IPS-18c (cell line): ENCODE results near the gene PRKAA2.
A peak's percentile ranks its signal among the peaks of the same experiment; 100 is the strongest.
"Not testable (repeated sequence)": the region's sequence is repeated elsewhere in the genome, so short reads cannot be mapped to it uniquely, and the experiment has no call there.

Experiments used
- H3K4me3 ChIP-seq: 2 replicates; pipeline ENCODE4 v1.7.0; 2013; ENCODE audit warnings: low read depth, mild to moderate bottlenecking, low read length, moderate library complexity; ENCODE audit not compliant: insufficient read depth
- H3K9me3 ChIP-seq: one replicate; pipeline ENCODE4 v1.6.1; 2013; ENCODE audit warnings: mild to moderate bottlenecking, low read length, moderate library complexity; ENCODE audit not compliant: control insufficient read depth, insufficient read depth

PRKAA2 gene

GRCh38 chr1:56644919-56645676 lies at the start of gene PRKAA2:
Gene PRKAA2 (plus strand): TSS chr1:56645314. CDS start chr1:56645388, 74 bp downstream.
- Histone ChIP-seq H3K9me3 (no peaks in the 10 kb centered on the region), H3K4me3 (peak within 1 kb of the TSS; percentile 76)

- not testable (repeated sequence) for H3K9me3 ChIP-seq
These were observed 49.5 kb upstream of the PRKAA2 start for GRCh38 chr1:56595397-56596191.

GRCh38 chr1:56610097-56610496 lies 35.0 kb upstream of the PRKAA2 start:
- H3K4me3 ChIP-seq, H3K9me3 ChIP-seq: not testable (repeated sequence)

More at GRCh38 chr1:56595397-56596191, 49.5 kb upstream of the PRKAA2 start:
- not testable (repeated sequence) for H3K4me3 ChIP-seq

- H3K4me3 ChIP-seq, H3K9me3 ChIP-seq: not testable (repeated sequence)
These were observed 34.3 kb upstream of the PRKAA2 start for GRCh38 chr1:56610770-56611169.

GRCh38 chr1:56617141-56617540 lies 28.0 kb upstream of the PRKAA2 start:
- no peaks in the 10 kb centered on the region for H3K9me3 ChIP-seq
- H3K4me3 ChIP-seq: no peak overlapping the region

GRCh38 chr1:56625819-56626440 lies 19.2 kb upstream of the PRKAA2 start:
- H3K4me3 ChIP-seq: no peak overlapping the region
- no peaks in the 10 kb centered on the region for H3K9me3 ChIP-seq

GRCh38 chr1:56626546-56626945 lies 18.6 kb upstream of the PRKAA2 start:
- Histone ChIP-seq H3K4me3 (no peak overlapping the region), H3K9me3 (no peaks in the 10 kb centered on the region)

GRCh38 chr1:56627019-56627635 lies 18.0 kb upstream of the PRKAA2 start:
- no peak overlapping the region for H3K4me3 ChIP-seq

GRCh38 chr1:56627636-56628039 lies 17.5 kb upstream of the PRKAA2 start:
- H3K9me3 ChIP-seq: no peaks in the 10 kb centered on the region
- no peak overlapping the region for H3K4me3 ChIP-seq

More at GRCh38 chr1:56627019-56627635, 18.0 kb upstream of the PRKAA2 start:
- H3K9me3 ChIP-seq: no peaks in the 10 kb centered on the region

- H3K4me3 ChIP-seq: no peak overlapping the region
These were observed 14.3 kb upstream of the PRKAA2 start for GRCh38 chr1:56630786-56631185.

GRCh38 chr1:56631901-56632300 lies 13.2 kb upstream of the PRKAA2 start:
- H3K4me3 ChIP-seq: no peak overlapping the region

More at GRCh38 chr1:56630786-56631185, 14.3 kb upstream of the PRKAA2 start:
- H3K9me3 ChIP-seq: no peaks in the 10 kb centered on the region

GRCh38 chr1:56634981-56635380 lies 10.1 kb upstream of the PRKAA2 start:
- Histone ChIP-seq H3K9me3 (no peaks in the 10 kb centered on the region), H3K4me3 (no peak overlapping the region)

More at GRCh38 chr1:56631901-56632300, 13.2 kb upstream of the PRKAA2 start:
- no peaks in the 10 kb centered on the region for H3K9me3 ChIP-seq

GRCh38 chr1:56638248-56638647 lies 6.9 kb upstream of the PRKAA2 start:
- Histone ChIP-seq H3K9me3 (no peaks in the 10 kb centered on the region), H3K4me3 (no peak overlapping the region)

- no peak overlapping the region for H3K4me3 ChIP-seq
These were observed 5.9 kb upstream of the PRKAA2 start for GRCh38 chr1:56639211-56639610.

GRCh38 chr1:56643661-56644060 lies 1.5 kb upstream of the PRKAA2 start:
- Histone ChIP-seq H3K9me3 (no peaks in the 10 kb centered on the region), H3K4me3 (no peak overlapping the region)

More at GRCh38 chr1:56639211-56639610, 5.9 kb upstream of the PRKAA2 start:
- no peaks in the 10 kb centered on the region for H3K9me3 ChIP-seq

GRCh38 chr1:56644064-56644918 lies 823 bp upstream of the PRKAA2 start:
- Histone ChIP-seq H3K4me3 (peak overlapping the region; percentile 76), H3K9me3 (no peaks in the 10 kb centered on the region)
